ENCODE results near the gene ADO. TPM values are rescaled to one million over a fixed set of nuclear protein-coding genes. Genes with fewer than 3 reads are reported as not detected.

The ADO gene
- total RNA-seq, 1 experiment from 2014 or later = 29.3 TPM

GRCh38 chr10:62850646-62851045, 46.1 kb downstream of the ADO start:
- Mint-ChIP-seq H3K27ac (no peak overlapping the region), H3K9me3 (peaks cover 11% of the 10 kb centered on the region), H3K4me3 (no peak overlapping the region), H3K36me3 (no peaks in the 10 kb centered on the region), H3K27me3 (ENCODE audit: low read depth) (no peaks in the 10 kb centered on the region), H3K4me1 (no peaks in the 10 kb centered on the region)
- ChIA-PET POLR2A (no interaction called here), CTCF (interaction anchor here (1.2 kb wide), 1 partner anchor 273 kb away, joined by 3 read pairs; no protein-coding TSS in a partner anchor)
- TF ChIP-seq MYBL2 (CRISPR knock-in tag; IDR thresholded peaks at IDR 0.05) = no peak
- no peak for ATAC-seq
- no peak for DNase-seq (ENCODE audit: low spot score)

GRCh38 chr10:62851442-62851841, 46.9 kb downstream of the ADO start:
- ATAC-seq (peak; percentile 68), DNase-seq (ENCODE audit: low spot score) (peak; percentile 56)
- no peak overlapping the region for H3K4me3 Mint-ChIP-seq
- H3K27ac Mint-ChIP-seq = no peak overlapping the region
- no peaks in the 10 kb centered on the region for H3K4me1 Mint-ChIP-seq
- H3K27me3 Mint-ChIP-seq (ENCODE audit: low read depth) = no peaks in the 10 kb centered on the region
- CTCF ChIA-PET = interaction anchor here (0.7 to 1.9 kb wide), 4 partner anchors 218 to 274 kb away, joined by 3 to 9 read pairs (median 3); no protein-coding TSS in a partner anchor
- POLR2A ChIA-PET = no interaction called here
- TF ChIP-seq NR2C2 (CRISPR knock-in tag; IDR thresholded peaks at IDR 0.05) = no peak
- TF ChIP-seq, protein P1, sequence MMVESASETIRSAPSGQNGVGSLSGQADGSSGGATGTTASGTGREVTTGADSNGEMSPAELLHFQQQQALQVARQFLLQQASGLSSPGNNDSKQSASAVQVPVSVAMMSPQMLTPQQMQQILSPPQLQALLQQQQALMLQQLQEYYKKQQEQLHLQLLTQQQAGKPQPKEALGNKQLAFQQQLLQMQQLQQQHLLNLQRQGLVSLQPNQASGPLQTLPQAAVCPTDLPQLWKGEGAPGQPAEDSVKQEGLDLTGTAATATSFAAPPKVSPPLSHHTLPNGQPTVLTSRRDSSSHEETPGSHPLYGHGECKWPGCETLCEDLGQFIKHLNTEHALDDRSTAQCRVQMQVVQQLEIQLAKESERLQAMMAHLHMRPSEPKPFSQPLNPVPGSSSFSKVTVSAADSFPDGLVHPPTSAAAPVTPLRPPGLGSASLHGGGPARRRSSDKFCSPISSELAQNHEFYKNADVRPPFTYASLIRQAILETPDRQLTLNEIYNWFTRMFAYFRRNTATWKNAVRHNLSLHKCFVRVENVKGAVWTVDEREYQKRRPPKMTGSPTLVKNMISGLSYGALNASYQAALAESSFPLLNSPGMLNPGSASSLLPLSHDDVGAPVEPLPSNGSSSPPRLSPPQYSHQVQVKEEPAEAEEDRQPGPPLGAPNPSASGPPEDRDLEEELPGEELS (CRISPR knock-in tag; IDR thresholded peaks at IDR 0.05) = no peak
- peak; percentile 47 for TF ChIP-seq CTCF (IDR thresholded peaks at IDR 0.05)
- H3K36me3 Mint-ChIP-seq = no peaks in the 10 kb centered on the region
- peaks cover 11% of the 10 kb centered on the region for H3K9me3 Mint-ChIP-seq

GRCh38 chr10:62852961-62853702, 48.6 kb downstream of the ADO start:
- CTCF ChIA-PET = interaction anchor here (0.6 to 1.9 kb wide), 4 partner anchors 36 to 291 kb away, joined by 3 to 9 read pairs (median 5); no protein-coding TSS in a partner anchor
- no peak overlapping the region for H3K27ac Mint-ChIP-seq

More at GRCh38 chr10:62852961-62853702, 48.6 kb downstream of the ADO start:
- no peak overlapping the region for H3K4me3 Mint-ChIP-seq
- ATAC-seq = no peak
- DNase-seq (ENCODE audit: low spot score) = no peak
- H3K27me3 Mint-ChIP-seq (ENCODE audit: low read depth) = no peaks in the 10 kb centered on the region
- no peaks in the 10 kb centered on the region for H3K36me3 Mint-ChIP-seq
- H3K9me3 Mint-ChIP-seq = no peaks in the 10 kb centered on the region
- TF ChIP-seq JAZF1 (CRISPR knock-in tag; IDR thresholded peaks at IDR 0.05) (no peak), CBFB (CRISPR knock-in tag; IDR thresholded peaks at IDR 0.05; ENCODE audit: low read depth) (no peak), HMGA2 (CRISPR knock-in tag; IDR thresholded peaks at IDR 0.05) (no peak), CTCF (IDR thresholded peaks at IDR 0.05) (no peak), AFF4 (CRISPR knock-in tag; IDR thresholded peaks at IDR 0.05; ENCODE audit: borderline replicate concordance) (no peak), ZNF121 (CRISPR knock-in tag; IDR thresholded peaks at IDR 0.05) (no peak), MYBL2 (CRISPR knock-in tag; IDR thresholded peaks at IDR 0.05) (no peak), NFE2L1 (CRISPR knock-in tag; IDR thresholded peaks at IDR 0.05) (no peak), CREM (CRISPR knock-in tag; IDR thresholded peaks at IDR 0.05) (no peak), USF1 (CRISPR knock-in tag; IDR thresholded peaks at IDR 0.05) (no peak), ZNF138 (CRISPR knock-in tag; conservative IDR thresholded peaks at IDR 0.05) (no peak)
- no peaks in the 10 kb centered on the region for H3K4me1 Mint-ChIP-seq
- POLR2A ChIA-PET = no interaction called here

Data from WTC11 (cell line).